HG03342 (cell line): Measurements from ENCODE around the gene TSPAN18.
A peak's percentile ranks its signal among the peaks of the same experiment; 100 is the strongest.

Experiments
- ATAC-seq: cut with Tn5 transposase; IDR thresholded peaks from one replicate; pipeline ENCODE4 v1.9.1; 2021; ENCODE audit warnings: mild to moderate bottlenecking, moderate library complexity; ENCODE audit not compliant: unreplicated experiment

Gene TSPAN18

GRCh38 chr11:44726283-44727113, at the start of gene TSPAN18:
Gene TSPAN18, plus strand, starts transcription at chr11:44726962. Its CDS starts 179,455 bp downstream, at chr11:44906417.
- peak; percentile 78 for ATAC-seq

- ATAC-seq = no peak
Observed at GRCh38 chr11:44680982-44681597, 45.7 kb upstream of the TSPAN18 start.

- no peak for ATAC-seq
Observed at GRCh38 chr11:44681698-44682097, 45.1 kb upstream of the TSPAN18 start.

GRCh38 chr11:44684859-44685281, 41.9 kb upstream of the TSPAN18 start:
- ATAC-seq = no peak

- no peak for ATAC-seq
Observed at GRCh38 chr11:44687388-44687787, 39.4 kb upstream of the TSPAN18 start.

GRCh38 chr11:44689265-44689664, 37.5 kb upstream of the TSPAN18 start:
- ATAC-seq = no peak

GRCh38 chr11:44690651-44691050, 36.1 kb upstream of the TSPAN18 start:
- no peak for ATAC-seq

- ATAC-seq = no peak
Observed at GRCh38 chr11:44692460-44692859, 34.3 kb upstream of the TSPAN18 start.

GRCh38 chr11:44693654-44694119, 33.1 kb upstream of the TSPAN18 start:
- ATAC-seq = no peak

GRCh38 chr11:44694443-44694842, 32.3 kb upstream of the TSPAN18 start:
- no peak for ATAC-seq

- no peak for ATAC-seq
Observed at GRCh38 chr11:44695169-44695833, 31.5 kb upstream of the TSPAN18 start.

GRCh38 chr11:44698252-44698912, 28.4 kb upstream of the TSPAN18 start:
- no peak for ATAC-seq

- no peak for ATAC-seq
Observed at GRCh38 chr11:44699497-44700408, 27.0 kb upstream of the TSPAN18 start.

GRCh38 chr11:44701276-44701675, 25.5 kb upstream of the TSPAN18 start:
- no peak for ATAC-seq

- no peak for ATAC-seq
Observed at GRCh38 chr11:44702889-44703288, 23.9 kb upstream of the TSPAN18 start.

GRCh38 chr11:44707094-44707493, 19.7 kb upstream of the TSPAN18 start:
- ATAC-seq = no peak

- no peak for ATAC-seq
Observed at GRCh38 chr11:44708009-44708408, 18.8 kb upstream of the TSPAN18 start.

GRCh38 chr11:44708523-44709280, 18.1 kb upstream of the TSPAN18 start:
- no peak for ATAC-seq

GRCh38 chr11:44709281-44709562, 17.5 kb upstream of the TSPAN18 start:
- no peak for ATAC-seq

- no peak for ATAC-seq
Observed at GRCh38 chr11:44709966-44710365, 16.8 kb upstream of the TSPAN18 start.
